ENCODE results near the gene MTOR.

GRCh38 chr1:11138029-11138428 is 124.3 kb downstream of the MTOR start:
- no peak for TF ChIP-seq EP300 (IDR thresholded peaks at IDR 0.05)
- no peak for TF ChIP-seq CTCF (IDR thresholded peaks at IDR 0.05)
- no peak for TF ChIP-seq POLR2A (IDR thresholded peaks at IDR 0.05)

All from ovary (tissue), 3 donors.